K562 (cell line): ENCODE measurements around the gene MARS1. TPM values are rescaled to one million over a fixed set of nuclear protein-coding genes. Genes with fewer than 3 reads are reported as not detected.

Experiments
- ATF7 ChIP-seq: fragments of 450-650 bp; IDR thresholded peaks from 2 replicates; pipeline ENCODE4 v1.7.1; 2014; ENCODE audit warnings: mild to moderate bottlenecking, moderate library complexity
- ETV5 ChIP-seq: sonication (generic); formaldehyde crosslinking; IDR thresholded peaks from 2 replicates; pipeline ENCODE4 v1.4.0; 2020; ENCODE audit warnings: low read depth, mild to moderate bottlenecking, missing genetic modification reagents
- ETV6 ChIP-seq, 3 experiments: fragments of 150-350 bp in 1 of 3; sonication (generic) in 1 of 3; formaldehyde crosslinking in 1 of 3; IDR thresholded peaks; 2 replicates each; pipeline versions ENCODE4 v1.6.1 to v1.8.0; 2014 to 2022; ENCODE audit warnings: borderline replicate concordance in 2 of 3, low read depth in 2 of 3, antibody characterized with exemption in 1 of 3, low read length in 1 of 3, mild to moderate bottlenecking in 1 of 3, missing genetic modification reagents in 1 of 3
- GATAD2A ChIP-seq: fragments of 450-650 bp; IDR thresholded peaks from 2 replicates; pipeline ENCODE4 v1.6.1; 2017
- KAT7 ChIP-seq: sonication (generic); formaldehyde crosslinking; IDR thresholded peaks from 2 replicates; pipeline ENCODE4 v1.8.0; 2022; ENCODE audit warnings: missing genetic modification reagents, mild to moderate bottlenecking, borderline replicate concordance
- KDM5B ChIP-seq: fragments of 200-600 bp; sonication (generic); IDR thresholded peaks from 2 replicates; pipeline ENCODE4 v1.6.1; 2012; ENCODE audit warnings: low read depth, mild to moderate bottlenecking, moderate library complexity, low read length, control low read depth, inconsistent platforms; ENCODE audit not compliant: insufficient replicate concordance
- KLF10 ChIP-seq: fragments of 250-450 bp; sonication (Bioruptor Pico); IDR thresholded peaks from 2 replicates; pipeline ENCODE4 v1.6.1; 2021; ENCODE audit warnings: matching md5 sums
- KLF13 ChIP-seq: fragments of 450-650 bp; IDR thresholded peaks from 2 replicates; pipeline ENCODE4 v1.6.1; 2016; ENCODE audit warnings: missing genetic modification characterization, low read depth, mild to moderate bottlenecking, missing compliant biosample characterization, moderate library complexity, borderline replicate concordance
- MED1 ChIP-seq: sonication (generic); formaldehyde crosslinking; IDR thresholded peaks from 2 replicates; pipeline ENCODE4 v1.8.1; 2023; ENCODE audit warnings: missing genetic modification reagents, borderline replicate concordance
- NFIX ChIP-seq: fragments of 250-450 bp; sonication (Bioruptor Pico); IDR thresholded peaks from 2 replicates; pipeline ENCODE4 v1.4.0; 2020; ENCODE audit warnings: low read depth, mild to moderate bottlenecking, moderate library complexity
- POLR2AphosphoS2 ChIP-seq: IDR thresholded peaks from 2 replicates; pipeline ENCODE4 v1.6.1; 2012; ENCODE audit warnings: low read length, improper control_type of control experiment
- PURB ChIP-seq: sonication (generic); formaldehyde crosslinking; IDR thresholded peaks from 2 replicates; pipeline ENCODE4 v1.9.0; 2021; ENCODE audit warnings: low read depth, mild to moderate bottlenecking, missing genetic modification reagents
- RAD21 ChIP-seq, 2 experiments: fragments of 250-450 bp in 1 of 2; fragments of 450-650 bp in 1 of 2; sonication (Bioruptor Pico) in 1 of 2; formaldehyde crosslinking in 1 of 2; IDR thresholded peaks in 1 of 2; conservative IDR thresholded peaks in 1 of 2; 2 replicates each; pipeline versions ENCODE4 v1.4.0 to v1.8.0; 2020 to 2022; ENCODE audit warnings: mild to moderate bottlenecking in 2 of 2, moderate library complexity in 1 of 2
- SRSF7 ChIP-seq: fragments of 200-400 bp; formaldehyde crosslinking; optimal IDR thresholded peaks from 2 replicates; pipeline ENCODE3; 2017; ENCODE audit warnings: mild to moderate bottlenecking, low read depth, low read length
- polyA plus RNA-seq, 8 experiments: library from polyadenylated mRNA; depleted of rRNA in 4 of 8; stranded (reverse) in 5 of 8; unstranded in 3 of 8; fragments of >200 nt; fragmentation: Nextera tagmentation in 2 of 8; fragmentation: Illumina TruSeq in 1 of 8; extraction: Ambion mirVana in 2 of 8; extraction: Trizol in 1 of 8; gene quantifications; 2 replicates each; pipeline versions ENCODE4 v1.2.1 to v1.2.3, GENCODE V29; 2011 to 2014; ENCODE audit warnings: inconsistent platforms in 1 of 8, missing spikeins in 1 of 8
- total RNA-seq, 7 experiments: library from RNA; depleted of rRNA in 6 of 7; stranded (reverse); fragments of >200 nt in 6 of 7; fragmentation: Illumina TruSeq in 2 of 7; extraction: Trizol in 2 of 7; gene quantifications; 2 replicates each; pipeline versions ENCODE4 v1.2.1 to v1.2.3, GENCODE V29; 2011 to 2021; ENCODE audit warnings: low replicate concordance in 1 of 7
- TF ChIP-seq, protein P1 (sequence below): sonication (generic); formaldehyde crosslinking; IDR thresholded peaks from 2 replicates; pipeline ENCODE4 v1.8.0; 2023; ENCODE audit warnings: missing genetic modification reagents, mild to moderate bottlenecking, borderline replicate concordance
- TF ChIP-seq, protein P2 (sequence below): fragments of 450-650 bp; formaldehyde crosslinking; IDR thresholded peaks from 2 replicates; pipeline ENCODE4 v1.4.0; 2020; ENCODE audit warnings: mild to moderate bottlenecking, moderate library complexity
- TF ChIP-seq, protein P3 (sequence below): sonication (generic); formaldehyde crosslinking; IDR thresholded peaks from 2 replicates; pipeline ENCODE4 v1.8.0; 2022; ENCODE audit warnings: mild to moderate bottlenecking, missing genetic modification reagents
- TF ChIP-seq, protein P4 (sequence below): fragments of 450-650 bp; IDR thresholded peaks from 2 replicates; pipeline ENCODE4 v1.6.1; 2016; ENCODE audit warnings: antibody characterized with exemption

The MARS1 gene
- total and polyA plus RNA-seq, 9 of the 15 experiments (the other 6 are each of a cell fraction or from before 2014, with no cell fraction given), result 117 to 382 (median 220) TPM

DNA sequence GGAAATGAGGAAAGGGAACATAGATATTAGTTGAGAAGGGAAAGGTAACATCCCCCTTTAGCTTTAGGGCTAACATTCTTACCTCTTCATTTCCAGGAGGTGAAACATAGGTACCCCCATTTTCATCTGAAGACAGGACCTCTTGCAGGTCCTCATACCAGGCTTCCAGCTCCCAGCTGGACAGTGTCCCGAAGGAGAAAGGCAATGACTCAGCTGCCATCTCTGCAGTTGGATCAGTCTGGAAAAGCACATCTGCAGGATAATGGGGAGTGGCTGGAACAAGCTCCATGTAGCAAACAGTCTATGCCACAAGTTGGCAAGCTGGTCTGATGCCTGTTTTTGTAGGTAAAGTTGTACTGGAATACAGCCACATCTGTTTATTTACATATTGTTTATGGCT lies 29.3 kb downstream of the MARS1 start (continued):
- TF ChIP-seq ETV6 (IDR thresholded peaks at IDR 0.05; ENCODE audit: borderline replicate concordance in 1 of 2, low read depth in 2 of 2, low read length in 1 of 2), result no peak
- no peak for TF ChIP-seq ETV6 (CRISPR knock-in tag; IDR thresholded peaks at IDR 0.05; ENCODE audit: borderline replicate concordance)
- no peak for TF ChIP-seq ETV5 (CRISPR knock-in tag)
- no peak for TF ChIP-seq NFIX (CRISPR knock-in tag)
- TF ChIP-seq, protein P1, sequence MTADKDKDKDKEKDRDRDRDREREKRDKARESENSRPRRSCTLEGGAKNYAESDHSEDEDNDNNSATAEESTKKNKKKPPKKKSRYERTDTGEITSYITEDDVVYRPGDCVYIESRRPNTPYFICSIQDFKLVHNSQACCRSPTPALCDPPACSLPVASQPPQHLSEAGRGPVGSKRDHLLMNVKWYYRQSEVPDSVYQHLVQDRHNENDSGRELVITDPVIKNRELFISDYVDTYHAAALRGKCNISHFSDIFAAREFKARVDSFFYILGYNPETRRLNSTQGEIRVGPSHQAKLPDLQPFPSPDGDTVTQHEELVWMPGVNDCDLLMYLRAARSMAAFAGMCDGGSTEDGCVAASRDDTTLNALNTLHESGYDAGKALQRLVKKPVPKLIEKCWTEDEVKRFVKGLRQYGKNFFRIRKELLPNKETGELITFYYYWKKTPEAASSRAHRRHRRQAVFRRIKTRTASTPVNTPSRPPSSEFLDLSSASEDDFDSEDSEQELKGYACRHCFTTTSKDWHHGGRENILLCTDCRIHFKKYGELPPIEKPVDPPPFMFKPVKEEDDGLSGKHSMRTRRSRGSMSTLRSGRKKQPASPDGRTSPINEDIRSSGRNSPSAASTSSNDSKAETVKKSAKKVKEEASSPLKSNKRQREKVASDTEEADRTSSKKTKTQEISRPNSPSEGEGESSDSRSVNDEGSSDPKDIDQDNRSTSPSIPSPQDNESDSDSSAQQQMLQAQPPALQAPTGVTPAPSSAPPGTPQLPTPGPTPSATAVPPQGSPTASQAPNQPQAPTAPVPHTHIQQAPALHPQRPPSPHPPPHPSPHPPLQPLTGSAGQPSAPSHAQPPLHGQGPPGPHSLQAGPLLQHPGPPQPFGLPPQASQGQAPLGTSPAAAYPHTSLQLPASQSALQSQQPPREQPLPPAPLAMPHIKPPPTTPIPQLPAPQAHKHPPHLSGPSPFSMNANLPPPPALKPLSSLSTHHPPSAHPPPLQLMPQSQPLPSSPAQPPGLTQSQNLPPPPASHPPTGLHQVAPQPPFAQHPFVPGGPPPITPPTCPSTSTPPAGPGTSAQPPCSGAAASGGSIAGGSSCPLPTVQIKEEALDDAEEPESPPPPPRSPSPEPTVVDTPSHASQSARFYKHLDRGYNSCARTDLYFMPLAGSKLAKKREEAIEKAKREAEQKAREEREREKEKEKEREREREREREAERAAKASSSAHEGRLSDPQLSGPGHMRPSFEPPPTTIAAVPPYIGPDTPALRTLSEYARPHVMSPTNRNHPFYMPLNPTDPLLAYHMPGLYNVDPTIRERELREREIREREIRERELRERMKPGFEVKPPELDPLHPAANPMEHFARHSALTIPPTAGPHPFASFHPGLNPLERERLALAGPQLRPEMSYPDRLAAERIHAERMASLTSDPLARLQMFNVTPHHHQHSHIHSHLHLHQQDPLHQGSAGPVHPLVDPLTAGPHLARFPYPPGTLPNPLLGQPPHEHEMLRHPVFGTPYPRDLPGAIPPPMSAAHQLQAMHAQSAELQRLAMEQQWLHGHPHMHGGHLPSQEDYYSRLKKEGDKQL (CRISPR knock-in tag), result 0 out of 2 replicates have a peak, but pooled peaks have one; percentile 13
- no peak for TF ChIP-seq PURB
- TF ChIP-seq RAD21 (CRISPR knock-in tag; conservative IDR thresholded peaks at IDR 0.05 in 1 of 2, IDR thresholded peaks at IDR 0.05 in 1 of 2), result no peak
- TF ChIP-seq KAT7 (CRISPR knock-in tag), result no peak
- TF ChIP-seq GATAD2A, result no peak
- TF ChIP-seq KLF10, result 0 out of 2 replicates have a peak, but pooled peaks have one; percentile 63
- TF ChIP-seq, protein P2, sequence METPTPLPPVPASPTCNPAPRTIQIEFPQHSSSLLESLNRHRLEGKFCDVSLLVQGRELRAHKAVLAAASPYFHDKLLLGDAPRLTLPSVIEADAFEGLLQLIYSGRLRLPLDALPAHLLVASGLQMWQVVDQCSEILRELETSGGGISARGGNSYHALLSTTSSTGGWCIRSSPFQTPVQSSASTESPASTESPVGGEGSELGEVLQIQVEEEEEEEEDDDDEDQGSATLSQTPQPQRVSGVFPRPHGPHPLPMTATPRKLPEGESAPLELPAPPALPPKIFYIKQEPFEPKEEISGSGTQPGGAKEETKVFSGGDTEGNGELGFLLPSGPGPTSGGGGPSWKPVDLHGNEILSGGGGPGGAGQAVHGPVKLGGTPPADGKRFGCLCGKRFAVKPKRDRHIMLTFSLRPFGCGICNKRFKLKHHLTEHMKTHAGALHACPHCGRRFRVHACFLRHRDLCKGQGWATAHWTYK (CRISPR knock-in tag), result 0 out of 2 replicates have a peak, but pooled peaks have one; percentile 18
- no peak for TF ChIP-seq SRSF7
- no peak for TF ChIP-seq ATF7
- no peak for TF ChIP-seq MED1 (CRISPR knock-in tag)
- no peak for TF ChIP-seq KLF13 (tag)
- TF ChIP-seq, protein P3, sequence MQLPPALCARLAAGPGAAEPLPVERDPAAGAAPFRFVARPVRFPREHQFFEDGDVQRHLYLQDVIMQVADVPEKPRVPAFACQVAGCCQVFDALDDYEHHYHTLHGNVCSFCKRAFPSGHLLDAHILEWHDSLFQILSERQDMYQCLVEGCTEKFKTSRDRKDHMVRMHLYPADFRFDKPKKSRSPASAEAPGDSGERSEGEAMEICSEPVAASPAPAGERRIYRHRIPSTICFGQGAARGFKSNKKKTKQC, result no peak
- TF ChIP-seq KDM5B, result no peak
- peak; percentile 77 for TF ChIP-seq POLR2AphosphoS2
- TF ChIP-seq, protein P4, sequence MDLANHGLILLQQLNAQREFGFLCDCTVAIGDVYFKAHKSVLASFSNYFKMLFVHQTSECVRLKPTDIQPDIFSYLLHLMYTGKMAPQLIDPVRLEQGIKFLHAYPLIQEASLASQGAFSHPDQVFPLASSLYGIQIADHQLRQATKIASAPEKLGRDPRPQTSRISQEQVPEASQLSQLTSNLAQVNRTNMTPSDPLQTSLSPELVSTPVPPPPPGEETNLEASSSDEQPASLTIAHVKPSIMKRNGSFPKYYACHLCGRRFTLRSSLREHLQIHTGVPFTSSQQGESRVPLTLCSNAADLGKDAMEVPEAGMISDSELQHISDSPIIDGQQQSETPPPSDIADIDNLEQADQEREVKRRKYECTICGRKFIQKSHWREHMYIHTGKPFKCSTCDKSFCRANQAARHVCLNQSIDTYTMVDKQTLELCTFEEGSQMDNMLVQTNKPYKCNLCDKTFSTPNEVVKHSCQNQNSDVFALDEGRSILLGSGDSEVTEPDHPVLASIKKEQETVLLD, result no peak
